Neural progenitor cell (in vitro differentiated cells): ENCODE measurements around the gene KCNH1. TPM values are rescaled to one million over a fixed set of nuclear protein-coding genes. Genes with fewer than 3 reads are reported as not detected.

Experiments
- DNase-seq: peaks from one replicate; pipeline ENCODE4 v3.0.0-alpha.2; 2016; ENCODE audit warnings: low spot score
- H2AFZ ChIP-seq: fragments of 200-600 bp; sonication (generic); replicated peaks from 2 replicates; pipeline ENCODE4 v1.6.1; 2016; ENCODE audit warnings: antibody characterized with exemption
- H3F3A ChIP-seq: fragments of 200-600 bp; sonication (generic); 2 replicates; pipeline ENCODE4 v1.6.1; 2016; ENCODE audit warnings: antibody characterized with exemption, low read depth
- H3K27ac ChIP-seq: fragments of 200-600 bp; sonication (generic); 2 replicates; pipeline ENCODE4 v1.5.1; 2016; ENCODE audit warnings: mild to moderate bottlenecking
- H3K27me3 ChIP-seq: fragments of 200-600 bp; sonication (generic); 2 replicates; pipeline ENCODE4 v1.6.1; 2016; ENCODE audit warnings: mild to moderate bottlenecking, moderate library complexity
- H3K36me3 ChIP-seq: fragments of 200-600 bp; sonication (generic); 2 replicates; pipeline ENCODE4 v1.5.1; 2016
- H3K4me1 ChIP-seq: fragments of 200-600 bp; sonication (generic); 2 replicates; pipeline ENCODE4 v1.6.1; 2016; ENCODE audit warnings: mixed run types
- H3K4me2 ChIP-seq: fragments of 200-600 bp; sonication (generic); 2 replicates; pipeline ENCODE4 v1.6.1; 2016
- H3K4me3 ChIP-seq: fragments of 200-600 bp; sonication (generic); 2 replicates; pipeline ENCODE4 v1.5.1; 2016
- H3K79me2 ChIP-seq: fragments of 200-600 bp; sonication (generic); 2 replicates; pipeline ENCODE4 v1.6.1; 2016; ENCODE audit warnings: low read depth
- H3K9ac ChIP-seq: fragments of 200-600 bp; sonication (generic); 2 replicates; pipeline ENCODE4 v1.6.1; 2016
- H3K9me3 ChIP-seq: fragments of 200-600 bp; sonication (generic); 2 replicates; pipeline ENCODE4 v1.5.1; 2016; ENCODE audit warnings: low read depth
- H4K20me1 ChIP-seq: fragments of 200-600 bp; sonication (generic); 2 replicates; pipeline ENCODE4 v1.6.1; 2016; ENCODE audit warnings: low read depth
- H3K27ac Mint-ChIP-seq: 3 replicates; pipeline ENCODE4 v1.8.0; 2021; ENCODE audit warnings: mixed read lengths
- H3K27me3 Mint-ChIP-seq: 2 replicates; pipeline ENCODE4 v1.8.0; 2022; ENCODE audit warnings: low read depth, mild to moderate bottlenecking, inconsistent platforms, moderate library complexity, mixed read lengths; ENCODE audit not compliant: insufficient read depth
- H3K36me3 Mint-ChIP-seq: 3 replicates; pipeline ENCODE4 v1.8.0; 2021; ENCODE audit warnings: mixed read lengths
- H3K4me1 Mint-ChIP-seq: 3 replicates; pipeline ENCODE4 v1.8.0; 2021; ENCODE audit warnings: mixed read lengths
- H3K4me3 Mint-ChIP-seq: 3 replicates; pipeline ENCODE4 v1.8.0; 2021; ENCODE audit warnings: mild to moderate bottlenecking, moderate library complexity, mixed read lengths
- H3K9me3 Mint-ChIP-seq: 3 replicates; pipeline ENCODE4 v1.8.0; 2020; ENCODE audit warnings: mixed read lengths
- CTCF ChIP-seq: fragments of 200-600 bp; sonication (generic); IDR thresholded peaks from 2 replicates; pipeline ENCODE4 v1.5.1; 2017; ENCODE audit warnings: antibody characterized with exemption, mild to moderate bottlenecking
- EZH2 ChIP-seq: fragments of 200-600 bp; sonication (generic); IDR thresholded peaks from 2 replicates; pipeline ENCODE4 v1.6.1; 2017; ENCODE audit warnings: antibody characterized with exemption, mild to moderate bottlenecking, moderate library complexity
- EZH2phosphoT487 ChIP-seq: fragments of 200-600 bp; sonication (generic); IDR thresholded peaks from 2 replicates; pipeline ENCODE4 v1.6.1; 2017; ENCODE audit warnings: antibody characterized with exemption
- total RNA-seq: library from RNA; depleted of rRNA; stranded (reverse); fragments of >200 nt; gene quantifications from 2 replicates; pipeline ENCODE4 v1.2.3, GENCODE V29; 2015; ENCODE audit warnings: low replicate concordance

KCNH1 gene
- total RNA-seq, 1 donor from 2014 or later = 1.6 TPM

GRCh38 chr1:211036381-211037060, 97.4 kb downstream of the KCNH1 start:
- Histone ChIP-seq H3F3A (no peaks in the 10 kb centered on the region), H3K4me3 (no peak overlapping the region)

GRCh38 chr1:211035821-211036380, 98.0 kb downstream of the KCNH1 start:
- Mint-ChIP-seq H3K27ac (no peak overlapping the region), H3K9me3 (peaks cover 5% of the 10 kb centered on the region), H3K4me1 (peaks cover 3% of the 10 kb centered on the region), H3K4me3 (no peak overlapping the region), H3K27me3 (peaks cover 3% of the 10 kb centered on the region), H3K36me3 (peaks cover 2% of the 10 kb centered on the region)
- DNase-seq = no peak
- no peaks in the 10 kb centered on the region for H3K27me3 ChIP-seq
- H2AFZ ChIP-seq = no peak overlapping the region
- H4K20me1 ChIP-seq = no peaks in the 10 kb centered on the region
- H3K4me2 ChIP-seq = no peak overlapping the region
- no peak overlapping the region for H3K9ac ChIP-seq
- H3K4me1 ChIP-seq = no peaks in the 10 kb centered on the region
- TF ChIP-seq EZH2 (no peak), EZH2phosphoT487 (no peak), CTCF (no peak)
- H3K79me2 ChIP-seq = no peaks in the 10 kb centered on the region
- no peak overlapping the region for H3K27ac ChIP-seq
- H3K9me3 ChIP-seq = no peaks in the 10 kb centered on the region
- no peaks in the 10 kb centered on the region for H3F3A ChIP-seq
- H3K36me3 ChIP-seq = no peaks in the 10 kb centered on the region
- no peak overlapping the region for H3K4me3 ChIP-seq

More at GRCh38 chr1:211036381-211037060, 97.4 kb downstream of the KCNH1 start:
- H3K9ac ChIP-seq = no peak overlapping the region
- H3K4me1 ChIP-seq = no peaks in the 10 kb centered on the region
- H3K79me2 ChIP-seq = no peaks in the 10 kb centered on the region
- no peak for TF ChIP-seq CTCF
- no peak for TF ChIP-seq EZH2
- no peak for TF ChIP-seq EZH2phosphoT487
- Mint-ChIP-seq H3K27me3 (peaks cover 3% of the 10 kb centered on the region), H3K4me3 (no peak overlapping the region), H3K36me3 (peaks cover 2% of the 10 kb centered on the region), H3K4me1 (peaks cover 3% of the 10 kb centered on the region), H3K9me3 (peaks cover 2% of the 10 kb centered on the region), H3K27ac (no peak overlapping the region)
- no peaks in the 10 kb centered on the region for H3K9me3 ChIP-seq
- H2AFZ ChIP-seq = no peak overlapping the region
- H4K20me1 ChIP-seq = no peaks in the 10 kb centered on the region
- H3K36me3 ChIP-seq = no peaks in the 10 kb centered on the region
- H3K4me2 ChIP-seq = no peak overlapping the region
- H3K27ac ChIP-seq = no peak overlapping the region
- no peak for DNase-seq
- no peaks in the 10 kb centered on the region for H3K27me3 ChIP-seq

GRCh38 chr1:211033921-211034525, 99.9 kb downstream of the KCNH1 start:
- Histone ChIP-seq H3K4me3 (no peak overlapping the region), H3F3A (no peaks in the 10 kb centered on the region), H3K9me3 (no peaks in the 10 kb centered on the region), H3K4me2 (no peak overlapping the region), H3K4me1 (no peaks in the 10 kb centered on the region), H3K36me3 (no peaks in the 10 kb centered on the region), H3K27ac (no peak overlapping the region), H3K9ac (no peak overlapping the region), H2AFZ (no peak overlapping the region), H3K79me2 (no peaks in the 10 kb centered on the region), H4K20me1 (no peaks in the 10 kb centered on the region), H3K27me3 (no peaks in the 10 kb centered on the region)
- no peak for DNase-seq
- Mint-ChIP-seq H3K27ac (no peak overlapping the region), H3K4me3 (no peak overlapping the region), H3K9me3 (peaks cover 5% of the 10 kb centered on the region), H3K36me3 (peaks cover 2% of the 10 kb centered on the region), H3K27me3 (peaks cover 3% of the 10 kb centered on the region), H3K4me1 (peaks cover 3% of the 10 kb centered on the region)
- TF ChIP-seq EZH2phosphoT487 (no peak), CTCF (no peak), EZH2 (no peak)
